SK-N-SH (cell line): ENCODE data around the gene BCL6. TPM values are rescaled to one million over a fixed set of nuclear protein-coding genes. Genes with fewer than 3 reads are reported as not detected.

Experiments
- CTCF ChIA-PET: fragments of 300-600, 350-600 bp; formaldehyde crosslinking; extraction: SDS; loops from one replicate; lab custom pipeline; 2021; lab: Yijun Ruan, JAX
- POLR2A ChIA-PET: fragments of 350-600 bp; sonication (Branson Sonifier 250); formaldehyde crosslinking; extraction: SDS; loops from one replicate; lab custom pipeline; 2020; ENCODE audit warnings: antibody characterized with exemption, inconsistent platforms; lab: Yijun Ruan, JAX
- DNase-seq: peaks from one replicate; pipeline ENCODE4 v3.0.0; 2012
- H2AFZ ChIP-seq: fragments of 200-600 bp; sonication (generic); 2 replicates; pipeline ENCODE4 v1.8.1; 2016; ENCODE audit warnings: antibody characterized with exemption, mild to moderate bottlenecking, low read depth
- H3F3A ChIP-seq: fragments of 200-600 bp; sonication (generic); replicated peaks from 2 replicates; pipeline ENCODE3; 2016; ENCODE audit warnings: antibody characterized with exemption, mild to moderate bottlenecking; ENCODE audit not compliant: insufficient read depth
- H3K27ac ChIP-seq, 2 experiments: fragments of 200-500 bp in 1 of 2; fragments of 200-600 bp in 1 of 2; sonication (Bioruptor generic) in 1 of 2; sonication (generic), shearing (Covaris generic) in 1 of 2; 2 replicates each; pipeline versions ENCODE4 v1.5.1 to v1.6.1; 2014 to 2016; ENCODE audit warnings: low read depth in 2 of 2, inconsistent platforms in 1 of 2, low read length in 1 of 2, mild to moderate bottlenecking in 1 of 2, mixed read lengths in 1 of 2
- H3K27me3 ChIP-seq: fragments of 200-600 bp; sonication (generic), shearing (Covaris generic); 2 replicates; pipeline ENCODE4 v1.6.1; 2016; ENCODE audit warnings: mixed run types; ENCODE audit not compliant: insufficient read depth
- H3K36me3 ChIP-seq, 2 experiments: fragments of 200-500 bp in 1 of 2; fragments of 200-600 bp in 1 of 2; sonication (Bioruptor generic) in 1 of 2; sonication (generic) in 1 of 2; replicated peaks in 1 of 2; 2 replicates each; pipeline versions ENCODE3 to v1.5.1; 2014 to 2016; ENCODE audit warnings: low read length in 1 of 2, mild to moderate bottlenecking in 1 of 2; ENCODE audit not compliant: insufficient read depth in 2 of 2, control insufficient read depth in 1 of 2
- H3K4me1 ChIP-seq, 2 experiments: fragments of 200-500 bp in 1 of 2; fragments of 200-600 bp in 1 of 2; sonication (Bioruptor generic) in 1 of 2; sonication (generic), shearing (Covaris generic) in 1 of 2; 2 replicates each; pipeline versions ENCODE4 v1.5.1 to v1.6.1; 2014 to 2016; ENCODE audit warnings: low read depth in 1 of 2, low read length in 1 of 2, mixed run types in 1 of 2; ENCODE audit not compliant: insufficient read depth in 2 of 2, control insufficient read depth in 1 of 2
- H3K4me2 ChIP-seq: fragments of 200-600 bp; sonication (generic), shearing (Covaris generic); 2 replicates; pipeline ENCODE4 v1.6.1; 2017; ENCODE audit warnings: mixed run types
- H3K4me3 ChIP-seq, 2 experiments: fragments of 200-500 bp in 1 of 2; fragments of 200-600 bp in 1 of 2; sonication (Bioruptor generic) in 1 of 2; sonication (generic), shearing (Covaris generic) in 1 of 2; 2 replicates each; pipeline versions ENCODE4 v1.5.1 to v1.8.1; 2014 to 2016; ENCODE audit warnings: low read depth in 2 of 2, inconsistent platforms in 1 of 2, low read length in 1 of 2, mild to moderate bottlenecking in 1 of 2, mixed read lengths in 1 of 2, moderate library complexity in 1 of 2
- H3K79me2 ChIP-seq: fragments of 200-600 bp; sonication (generic); 2 replicates; pipeline ENCODE4 v1.8.1; 2017; ENCODE audit warnings: mild to moderate bottlenecking; ENCODE audit not compliant: insufficient read depth
- H3K9ac ChIP-seq: fragments of 200-600 bp; sonication (generic); 2 replicates; pipeline ENCODE4 v1.6.1; 2017; ENCODE audit warnings: mixed run types
- H3K9me2 ChIP-seq: fragments of 200-600 bp; sonication (generic); 2 replicates; pipeline ENCODE4 v1.6.1; 2017; ENCODE audit warnings: mixed run types
- H3K9me3 ChIP-seq: fragments of 200-600 bp; sonication (generic); 2 replicates; pipeline ENCODE4 v1.6.1; 2017; ENCODE audit warnings: mixed run types, mild to moderate bottlenecking, moderate library complexity
- H4K20me1 ChIP-seq: fragments of 200-600 bp; sonication (generic); 2 replicates; pipeline ENCODE4 v1.6.1; 2017; ENCODE audit warnings: mild to moderate bottlenecking, mixed run types; ENCODE audit not compliant: insufficient read depth
- EP300 ChIP-seq, 2 experiments: IDR thresholded peaks; 2 replicates each; pipeline versions ENCODE4 v1.4.0 to v1.6.1; 2012; ENCODE audit warnings: borderline replicate concordance in 1 of 2, low read depth in 1 of 2, low read length in 1 of 2
- FOSL2 ChIP-seq: IDR thresholded peaks from 2 replicates; pipeline ENCODE4 v1.4.0; 2012; ENCODE audit warnings: low read depth, mild to moderate bottlenecking, moderate library complexity, borderline replicate concordance
- FOXM1 ChIP-seq: IDR thresholded peaks from 2 replicates; pipeline ENCODE4 v1.4.0; 2012; ENCODE audit warnings: low read depth, mild to moderate bottlenecking
- GATA2 ChIP-seq: sonication (generic); formaldehyde crosslinking; IDR thresholded peaks from 2 replicates; pipeline ENCODE4 v1.5.0; 2020; ENCODE audit warnings: mild to moderate bottlenecking, missing genetic modification reagents
- IRF3 ChIP-seq: fragments of 150-350 bp; IDR thresholded peaks from 2 replicates; pipeline ENCODE4 v1.6.1; 2016; ENCODE audit warnings: mild to moderate bottlenecking, low read depth, low read length
- JUND ChIP-seq: IDR thresholded peaks from 2 replicates; pipeline ENCODE4 v1.4.0; 2012
- NRF1 ChIP-seq: IDR thresholded peaks from 2 replicates; pipeline ENCODE4 v1.6.1; 2012; ENCODE audit warnings: low read depth, mild to moderate bottlenecking, low read length
- POLR2AphosphoS5 ChIP-seq: IDR thresholded peaks from 2 replicates; pipeline ENCODE4 v1.6.1; 2012; ENCODE audit warnings: low read depth, low read length
- RCOR1 ChIP-seq: fragments of 150-350 bp; IDR thresholded peaks from 2 replicates; pipeline ENCODE4 v1.6.1; 2017; ENCODE audit warnings: antibody characterized with exemption, low read length
- SIN3A ChIP-seq: IDR thresholded peaks from 2 replicates; pipeline ENCODE4 v1.6.1; 2012; ENCODE audit warnings: low read depth, mild to moderate bottlenecking, low read length, moderate library complexity, borderline replicate concordance
- USF2 ChIP-seq: fragments of 150-350 bp; IDR thresholded peaks from 2 replicates; pipeline ENCODE4 v1.6.1; 2017; ENCODE audit warnings: antibody characterized with exemption, low read length, low read depth, borderline replicate concordance
- YY1 ChIP-seq: IDR thresholded peaks from 2 replicates; pipeline ENCODE4 v1.4.0; 2012; ENCODE audit warnings: low read depth, mild to moderate bottlenecking
- WGBS: methylation state at CpG from one replicate; pipeline ENCODE4 v1.1.6; 2017; ENCODE audit warnings: low lambda C conversion rate; 5-methylcytosine and 5-hydroxymethylcytosine counted together
- polyA plus RNA-seq, 3 experiments: library from polyadenylated mRNA; depleted of rRNA; stranded (reverse); fragments of >200 nt; gene quantifications; 2 replicates each; pipeline ENCODE4 v1.2.3, GENCODE V29; 2012
- TF ChIP-seq, protein P1 (sequence below): IDR thresholded peaks from 2 replicates; pipeline ENCODE4 v1.4.0; 2012; ENCODE audit warnings: low read depth, borderline replicate concordance
- TF ChIP-seq, protein P2 (sequence below): IDR thresholded peaks from 2 replicates; pipeline ENCODE4 v1.4.0; 2012; ENCODE audit warnings: low read depth
- TF ChIP-seq, protein P3 (sequence below): IDR thresholded peaks from 2 replicates; pipeline ENCODE4 v1.4.0; 2012; ENCODE audit warnings: low read depth, borderline replicate concordance

The BCL6 gene
- polyA plus RNA-seq, 1 of the 3 experiments (the other 2 are of a cell fraction) = 13.8 TPM

DNA sequence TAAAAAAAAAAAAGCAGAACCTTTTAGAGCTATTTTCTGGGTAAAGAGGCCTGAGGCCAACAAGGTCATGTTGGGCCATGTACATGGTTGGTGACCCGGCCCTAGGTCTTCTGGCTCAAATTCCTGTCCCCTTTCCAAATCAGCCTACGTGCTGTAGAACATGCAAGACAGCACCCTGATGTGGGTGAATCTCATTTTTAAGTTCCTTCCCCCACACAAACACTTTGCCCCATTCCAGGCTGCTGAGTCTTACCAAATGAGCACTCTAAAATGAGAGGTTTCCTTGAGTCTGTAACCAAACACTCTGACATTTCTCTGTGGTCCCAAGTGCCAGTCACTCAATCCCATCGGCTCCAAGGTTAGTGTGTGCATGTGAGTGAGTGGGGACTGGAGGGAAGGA, 9.4 kb downstream of the BCL6 start (continued):
- TF ChIP-seq, protein P1, sequence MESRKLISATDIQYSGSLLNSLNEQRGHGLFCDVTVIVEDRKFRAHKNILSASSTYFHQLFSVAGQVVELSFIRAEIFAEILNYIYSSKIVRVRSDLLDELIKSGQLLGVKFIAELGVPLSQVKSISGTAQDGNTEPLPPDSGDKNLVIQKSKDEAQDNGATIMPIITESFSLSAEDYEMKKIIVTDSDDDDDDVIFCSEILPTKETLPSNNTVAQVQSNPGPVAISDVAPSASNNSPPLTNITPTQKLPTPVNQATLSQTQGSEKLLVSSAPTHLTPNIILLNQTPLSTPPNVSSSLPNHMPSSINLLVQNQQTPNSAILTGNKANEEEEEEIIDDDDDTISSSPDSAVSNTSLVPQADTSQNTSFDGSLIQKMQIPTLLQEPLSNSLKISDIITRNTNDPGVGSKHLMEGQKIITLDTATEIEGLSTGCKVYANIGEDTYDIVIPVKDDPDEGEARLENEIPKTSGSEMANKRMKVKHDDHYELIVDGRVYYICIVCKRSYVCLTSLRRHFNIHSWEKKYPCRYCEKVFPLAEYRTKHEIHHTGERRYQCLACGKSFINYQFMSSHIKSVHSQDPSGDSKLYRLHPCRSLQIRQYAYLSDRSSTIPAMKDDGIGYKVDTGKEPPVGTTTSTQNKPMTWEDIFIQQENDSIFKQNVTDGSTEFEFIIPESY = no peak

- H3K79me2 ChIP-seq = peaks cover 57% of the 10 kb centered on the region
- H4K20me1 ChIP-seq = peaks cover 17% of the 10 kb centered on the region; the same call in 1 of the 2 replicates
- no peak for TF ChIP-seq YY1
- TF ChIP-seq RCOR1 = no peak
- TF ChIP-seq, protein P1 = no peak
- TF ChIP-seq, protein P2, sequence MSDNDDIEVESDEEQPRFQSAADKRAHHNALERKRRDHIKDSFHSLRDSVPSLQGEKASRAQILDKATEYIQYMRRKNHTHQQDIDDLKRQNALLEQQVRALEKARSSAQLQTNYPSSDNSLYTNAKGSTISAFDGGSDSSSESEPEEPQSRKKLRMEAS = no peak
- TF ChIP-seq FOSL2 = no peak
- no peak for TF ChIP-seq SIN3A
- TF ChIP-seq USF2 = no peak
- TF ChIP-seq, protein P3, sequence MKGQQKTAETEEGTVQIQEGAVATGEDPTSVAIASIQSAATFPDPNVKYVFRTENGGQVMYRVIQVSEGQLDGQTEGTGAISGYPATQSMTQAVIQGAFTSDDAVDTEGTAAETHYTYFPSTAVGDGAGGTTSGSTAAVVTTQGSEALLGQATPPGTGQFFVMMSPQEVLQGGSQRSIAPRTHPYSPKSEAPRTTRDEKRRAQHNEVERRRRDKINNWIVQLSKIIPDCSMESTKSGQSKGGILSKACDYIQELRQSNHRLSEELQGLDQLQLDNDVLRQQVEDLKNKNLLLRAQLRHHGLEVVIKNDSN = no peak
- TF ChIP-seq POLR2AphosphoS5 = no peak
- no peak for TF ChIP-seq NRF1
- no peak for TF ChIP-seq GATA2 (CRISPR knock-in tag)
- TF ChIP-seq EP300 (IDR thresholded peaks at IDR 0.05; ENCODE audit: borderline replicate concordance in 1 of 2, low read depth in 1 of 2, low read length in 1 of 2) = no peak
- no peak for TF ChIP-seq JUND
- TF ChIP-seq FOXM1 = no peak
- no peak for TF ChIP-seq IRF3
- H3K27me3 ChIP-seq = no peaks in the 10 kb centered on the region
- 95% methylated on average over 3 of the region's 3 CpGs for WGBS
- H3K27ac ChIP-seq = no peak overlapping the region
- H3K9me3 ChIP-seq = no peaks in the 10 kb centered on the region
- peaks cover 33 to 42% of the 10 kb centered on the region in 2 experiments for H3K36me3 ChIP-seq
- DNase-seq = no peak
- ChIA-PET CTCF (interaction anchor here (1.0 to 6.3 kb wide), 4 partner anchors 13 to 1413 kb away, joined by 3 to 61 read pairs (median 3); no protein-coding TSS in a partner anchor), POLR2A (no interaction called here)
- H2AFZ ChIP-seq = no peak overlapping the region
- H3K9ac ChIP-seq = no peak overlapping the region
- H3F3A ChIP-seq = peaks cover 19% of the 10 kb centered on the region
- peaks cover 20 to 22% of the 10 kb centered on the region in 2 experiments; a peak in 3 of 4 replicates for H3K4me1 ChIP-seq
- H3K4me3 ChIP-seq = no peak overlapping the region
- no peak overlapping the region for H3K4me2 ChIP-seq
- H3K9me2 ChIP-seq = no peaks in the 10 kb centered on the region
Measured at GRCh38 chr3:187735383-187735782, 9.9 kb downstream of the BCL6 start.
